T-helper 2 cell treated with Interferon-gamma antibody and Interleukin-4, amounts not matched to agents 5 μg/mL and 100 μg/mL, for 36 hours (primary cell): Measurements from ENCODE around the gene TM9SF3.

Experiments
- DNase-seq: peaks from one replicate; pipeline ENCODE4 v3.0.0; 2021; ENCODE audit warnings: low spot score
- H3K27ac Mint-ChIP-seq: one replicate; pipeline ENCODE4 v1.8.0; 2021; ENCODE audit warnings: mild to moderate bottlenecking, mixed read lengths
- H3K27me3 Mint-ChIP-seq: one replicate; pipeline ENCODE4 v1.8.0; 2021; ENCODE audit warnings: low read depth, mixed read lengths
- H3K36me3 Mint-ChIP-seq: one replicate; pipeline ENCODE4 v1.8.0; 2021; ENCODE audit warnings: low read depth, mixed read lengths
- H3K4me1 Mint-ChIP-seq: one replicate; pipeline ENCODE4 v1.8.0; 2021; ENCODE audit warnings: low read depth, mixed read lengths
- H3K4me3 Mint-ChIP-seq: one replicate; pipeline ENCODE4 v1.8.0; 2022; ENCODE audit warnings: mild to moderate bottlenecking, moderate library complexity, mixed read lengths
- H3K9me3 Mint-ChIP-seq: one replicate; pipeline ENCODE4 v1.8.0; 2021; ENCODE audit warnings: mixed read lengths

The TM9SF3 gene

DNA sequence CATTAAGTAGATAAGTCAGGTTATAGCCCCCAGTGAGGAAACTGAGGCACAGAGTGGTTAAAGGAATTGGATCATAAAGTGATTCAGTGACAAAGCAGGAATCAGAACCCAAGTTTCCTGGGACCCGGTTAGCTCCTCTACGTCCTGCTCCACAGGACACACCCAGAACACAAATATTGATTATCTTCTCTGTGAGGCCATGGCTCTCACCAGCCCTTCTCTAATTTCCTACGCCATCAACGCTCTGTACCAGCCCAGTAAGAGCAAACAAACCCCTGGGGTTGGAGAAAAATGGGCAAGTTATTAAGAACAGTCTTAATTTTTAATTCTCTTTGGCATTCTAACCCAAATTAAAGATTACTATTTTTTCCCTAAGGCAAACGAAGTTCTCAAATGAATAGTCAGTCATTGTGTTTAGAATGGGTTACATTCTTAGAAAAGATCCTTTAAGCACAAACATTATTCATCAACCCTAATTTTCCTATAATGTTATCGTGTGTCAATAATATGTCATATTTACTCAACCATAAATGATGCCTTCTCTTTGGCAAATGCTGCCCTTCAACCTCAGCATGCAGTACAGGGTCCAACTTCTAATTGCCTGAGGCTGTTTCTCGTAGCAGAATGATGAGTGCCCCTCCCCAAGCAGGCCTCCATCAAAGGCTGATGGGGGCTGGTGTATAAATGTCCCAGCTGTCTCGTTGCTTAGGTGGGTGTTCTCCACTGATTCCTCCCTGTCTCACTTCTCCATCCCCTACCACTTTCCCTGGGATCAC is 25.4 kb upstream of the TM9SF3 start:
- peaks cover 2% of the 10 kb centered on the region for H3K27me3 Mint-ChIP-seq
- no peak overlapping the region for H3K4me3 Mint-ChIP-seq

DNA sequence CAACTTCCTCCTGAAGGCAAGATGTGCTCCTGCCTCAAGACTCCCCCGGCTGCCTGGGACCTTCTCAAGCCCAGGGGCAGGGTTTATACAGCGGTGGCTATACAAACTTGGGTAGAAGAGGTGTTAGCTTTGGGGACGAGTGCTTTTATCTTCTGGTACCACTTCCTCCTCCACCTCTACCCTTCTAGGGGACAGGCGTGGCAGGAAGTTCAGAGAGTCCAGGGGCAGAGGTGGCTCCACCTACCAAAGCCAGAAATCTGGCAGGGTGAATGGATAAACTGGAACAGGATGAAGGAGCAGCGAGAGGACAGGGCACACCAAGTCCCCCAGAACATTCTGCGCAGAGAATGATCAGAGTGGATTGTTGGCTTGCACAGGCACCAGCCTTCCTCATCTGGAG is 24.0 kb upstream of the TM9SF3 start:
- no peak for DNase-seq
- Mint-ChIP-seq H3K27me3 (peaks cover 8% of the 10 kb centered on the region), H3K9me3 (no peaks in the 10 kb centered on the region), H3K4me1 (peaks cover 3% of the 10 kb centered on the region), H3K27ac (no peak overlapping the region), H3K4me3 (no peak overlapping the region), H3K36me3 (no peaks in the 10 kb centered on the region)

More for the DNA sequence above, 25.4 kb upstream of the TM9SF3 start:
- Mint-ChIP-seq H3K27ac (no peak overlapping the region), H3K36me3 (no peaks in the 10 kb centered on the region), H3K4me1 (peaks cover 3% of the 10 kb centered on the region), H3K9me3 (no peaks in the 10 kb centered on the region)
- no peak for DNase-seq

DNA sequence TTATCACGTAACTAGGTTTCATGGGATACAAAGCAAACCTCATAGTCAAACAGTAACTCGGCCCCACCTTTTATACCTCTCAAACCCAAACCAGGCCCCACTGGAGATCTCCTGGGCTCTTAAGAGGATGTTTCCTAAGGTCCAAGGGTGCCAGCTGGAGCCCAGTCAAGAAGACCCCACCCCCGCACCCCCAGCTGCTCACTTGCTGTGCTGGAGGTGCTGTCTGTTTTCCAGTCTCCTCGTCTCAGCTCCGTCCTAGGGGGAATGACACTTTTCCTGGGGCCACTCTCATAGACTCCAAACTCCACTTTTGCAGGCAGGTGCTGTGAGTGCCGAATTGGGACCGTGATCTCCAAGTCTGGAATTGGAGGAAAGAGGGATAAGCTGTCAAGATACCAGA is 22.7 kb upstream of the TM9SF3 start:
- Mint-ChIP-seq H3K36me3 (no peaks in the 10 kb centered on the region), H3K9me3 (no peaks in the 10 kb centered on the region), H3K27me3 (peaks cover 8% of the 10 kb centered on the region), H3K4me1 (peaks cover 3% of the 10 kb centered on the region), H3K27ac (no peak overlapping the region), H3K4me3 (no peak overlapping the region)
- no peak for DNase-seq

DNA sequence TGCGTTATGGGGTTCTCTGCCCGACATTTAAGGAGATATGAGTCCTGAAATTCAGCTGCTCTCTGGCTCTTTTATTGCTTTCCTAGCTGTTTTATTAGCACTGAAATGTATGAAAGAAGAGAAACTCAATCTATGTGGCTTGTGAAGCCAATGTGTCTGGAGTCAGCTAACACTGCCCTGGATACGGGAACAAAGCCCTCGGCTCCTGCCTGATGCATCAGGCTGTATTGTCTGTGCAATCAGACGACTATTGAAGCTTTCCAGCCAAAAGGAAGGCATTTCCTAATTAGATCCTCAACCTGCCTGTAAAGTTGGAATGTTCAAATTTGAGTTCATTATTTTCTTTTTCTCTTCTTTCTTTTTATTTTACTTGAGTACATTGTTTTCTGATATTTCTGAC is 22.0 kb upstream of the TM9SF3 start:
- H3K27me3 Mint-ChIP-seq: peaks cover 8% of the 10 kb centered on the region
- no peaks in the 10 kb centered on the region for H3K9me3 Mint-ChIP-seq
- no peak overlapping the region for H3K4me3 Mint-ChIP-seq
- H3K27ac Mint-ChIP-seq: no peak overlapping the region
- no peak for DNase-seq
- no peaks in the 10 kb centered on the region for H3K36me3 Mint-ChIP-seq
- peaks cover 3% of the 10 kb centered on the region for H3K4me1 Mint-ChIP-seq

DNA sequence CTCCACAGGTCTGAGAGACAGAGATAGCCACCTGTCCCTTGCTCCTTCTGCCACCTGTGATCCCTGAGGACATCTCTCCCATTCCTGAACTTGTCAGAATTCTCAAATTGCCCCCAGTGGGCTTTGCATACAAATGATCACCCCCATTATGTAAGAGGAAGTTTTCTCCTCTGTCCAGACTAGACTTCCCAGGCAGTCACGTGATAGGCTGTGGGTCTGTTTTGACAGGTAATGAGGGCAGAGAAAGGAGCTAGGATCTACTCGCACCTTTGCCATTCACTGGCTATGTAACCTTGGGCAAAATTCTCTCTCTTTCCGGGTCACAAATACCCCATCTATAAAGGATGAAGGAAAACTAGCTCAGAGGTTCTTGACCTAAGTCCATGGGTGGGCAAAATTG is 21.4 kb upstream of the TM9SF3 start:
- H3K4me3 Mint-ChIP-seq: no peak overlapping the region
- H3K27ac Mint-ChIP-seq: no peak overlapping the region
- H3K36me3 Mint-ChIP-seq: no peaks in the 10 kb centered on the region
- H3K9me3 Mint-ChIP-seq: no peaks in the 10 kb centered on the region
- peaks cover 3% of the 10 kb centered on the region for H3K4me1 Mint-ChIP-seq
- H3K27me3 Mint-ChIP-seq: peaks cover 8% of the 10 kb centered on the region
- DNase-seq: no peak

DNA sequence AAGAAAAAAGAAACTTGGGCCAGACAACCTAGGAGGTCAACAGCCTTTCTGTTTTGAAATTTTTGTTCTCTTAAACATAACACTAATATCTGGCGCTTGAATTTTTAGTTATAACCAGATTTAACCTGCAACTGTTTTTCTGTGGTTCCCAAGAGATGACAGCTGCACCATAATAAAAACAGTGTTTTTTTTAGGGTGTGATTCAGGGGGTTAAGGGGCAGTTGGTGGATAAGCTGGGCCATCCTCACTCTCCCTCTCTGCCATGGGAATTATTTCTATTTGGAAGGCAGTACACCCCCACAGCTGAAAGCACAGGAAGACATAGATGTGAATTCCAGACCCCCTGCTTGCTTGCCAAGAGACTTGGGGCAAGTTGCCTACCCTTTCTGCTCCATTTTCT is 20.1 kb upstream of the TM9SF3 start:
- Mint-ChIP-seq H3K27me3 (peaks cover 8% of the 10 kb centered on the region), H3K27ac (no peak overlapping the region), H3K9me3 (no peaks in the 10 kb centered on the region), H3K4me3 (no peak overlapping the region), H3K4me1 (peaks cover 3% of the 10 kb centered on the region), H3K36me3 (no peaks in the 10 kb centered on the region)
- no peak for DNase-seq

DNA sequence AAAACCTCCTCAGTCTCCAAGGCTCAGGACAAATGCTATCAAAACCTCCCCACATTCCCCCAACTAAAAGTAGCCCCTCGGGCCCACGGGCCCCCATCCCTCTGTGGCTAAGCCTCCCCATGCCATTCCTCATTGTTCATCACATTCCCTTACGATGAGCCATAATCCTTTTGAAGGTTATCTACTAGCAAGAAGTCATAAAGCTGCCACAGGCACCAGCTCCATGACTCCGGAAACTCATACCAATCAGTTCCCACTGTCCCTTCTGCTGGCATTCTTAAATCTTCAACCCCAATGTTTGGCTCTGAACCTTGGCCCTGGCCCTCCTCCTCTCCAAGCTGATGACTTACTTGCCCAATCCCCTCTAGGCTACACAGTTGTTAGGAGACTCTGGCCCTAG is 19.4 kb upstream of the TM9SF3 start:
- Mint-ChIP-seq H3K36me3 (no peaks in the 10 kb centered on the region), H3K27ac (no peak overlapping the region)

DNA sequence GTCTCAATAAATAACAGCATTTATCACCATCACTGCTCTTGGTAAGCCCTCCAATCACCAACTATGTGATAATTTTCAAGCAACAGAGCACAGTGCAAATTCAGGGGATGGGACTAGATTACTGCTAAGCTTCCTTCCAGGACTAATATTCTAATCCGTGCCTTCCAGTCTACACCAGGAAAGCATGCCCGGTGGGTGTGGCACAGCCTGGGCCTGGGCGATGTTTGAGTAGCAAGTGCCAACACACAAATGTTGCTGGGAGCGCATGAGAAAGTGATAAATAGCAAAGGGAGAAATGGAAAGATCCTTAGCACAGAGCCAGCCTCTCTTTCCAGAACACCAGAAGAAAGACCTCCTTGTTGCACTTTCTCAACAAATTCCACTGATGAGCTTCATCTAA is 13.5 kb upstream of the TM9SF3 start:
- Mint-ChIP-seq H3K27ac (no peak overlapping the region), H3K4me1 (no peaks in the 10 kb centered on the region), H3K27me3 (peaks cover 8% of the 10 kb centered on the region), H3K36me3 (no peaks in the 10 kb centered on the region), H3K9me3 (no peaks in the 10 kb centered on the region), H3K4me3 (no peak overlapping the region)
- DNase-seq: no peak

More for the DNA sequence above, 19.4 kb upstream of the TM9SF3 start:
- H3K27me3 Mint-ChIP-seq: peaks cover 8% of the 10 kb centered on the region
- no peak for DNase-seq
- H3K4me3 Mint-ChIP-seq: no peak overlapping the region
- no peaks in the 10 kb centered on the region for H3K9me3 Mint-ChIP-seq
- H3K4me1 Mint-ChIP-seq: peaks cover 3% of the 10 kb centered on the region

DNA sequence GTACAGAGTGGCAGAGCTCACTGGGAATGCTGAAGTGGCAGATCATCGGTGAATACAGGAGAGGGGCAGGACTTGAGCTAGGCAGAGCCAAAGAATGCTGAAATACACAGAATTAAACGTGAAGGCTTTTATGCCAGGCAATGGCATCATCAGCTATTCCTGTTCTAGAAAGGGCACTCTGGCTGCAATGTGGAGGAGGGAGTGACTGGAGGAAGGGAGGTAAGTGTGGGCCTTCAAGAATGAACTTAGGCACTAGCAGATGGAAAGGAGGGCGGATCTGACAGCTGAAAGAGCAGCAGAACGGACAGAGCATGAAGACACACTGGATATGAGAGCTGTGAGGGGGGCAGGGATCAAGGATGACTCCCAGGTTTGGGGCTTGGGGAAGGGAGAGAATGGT is 12.0 kb upstream of the TM9SF3 start:
- H3K4me1 Mint-ChIP-seq: no peaks in the 10 kb centered on the region
- H3K27ac Mint-ChIP-seq: no peak overlapping the region
- no peak for DNase-seq
- no peak overlapping the region for H3K4me3 Mint-ChIP-seq
- H3K27me3 Mint-ChIP-seq: peaks cover 9% of the 10 kb centered on the region
- no peaks in the 10 kb centered on the region for H3K9me3 Mint-ChIP-seq
- peaks cover 2% of the 10 kb centered on the region for H3K36me3 Mint-ChIP-seq

DNA sequence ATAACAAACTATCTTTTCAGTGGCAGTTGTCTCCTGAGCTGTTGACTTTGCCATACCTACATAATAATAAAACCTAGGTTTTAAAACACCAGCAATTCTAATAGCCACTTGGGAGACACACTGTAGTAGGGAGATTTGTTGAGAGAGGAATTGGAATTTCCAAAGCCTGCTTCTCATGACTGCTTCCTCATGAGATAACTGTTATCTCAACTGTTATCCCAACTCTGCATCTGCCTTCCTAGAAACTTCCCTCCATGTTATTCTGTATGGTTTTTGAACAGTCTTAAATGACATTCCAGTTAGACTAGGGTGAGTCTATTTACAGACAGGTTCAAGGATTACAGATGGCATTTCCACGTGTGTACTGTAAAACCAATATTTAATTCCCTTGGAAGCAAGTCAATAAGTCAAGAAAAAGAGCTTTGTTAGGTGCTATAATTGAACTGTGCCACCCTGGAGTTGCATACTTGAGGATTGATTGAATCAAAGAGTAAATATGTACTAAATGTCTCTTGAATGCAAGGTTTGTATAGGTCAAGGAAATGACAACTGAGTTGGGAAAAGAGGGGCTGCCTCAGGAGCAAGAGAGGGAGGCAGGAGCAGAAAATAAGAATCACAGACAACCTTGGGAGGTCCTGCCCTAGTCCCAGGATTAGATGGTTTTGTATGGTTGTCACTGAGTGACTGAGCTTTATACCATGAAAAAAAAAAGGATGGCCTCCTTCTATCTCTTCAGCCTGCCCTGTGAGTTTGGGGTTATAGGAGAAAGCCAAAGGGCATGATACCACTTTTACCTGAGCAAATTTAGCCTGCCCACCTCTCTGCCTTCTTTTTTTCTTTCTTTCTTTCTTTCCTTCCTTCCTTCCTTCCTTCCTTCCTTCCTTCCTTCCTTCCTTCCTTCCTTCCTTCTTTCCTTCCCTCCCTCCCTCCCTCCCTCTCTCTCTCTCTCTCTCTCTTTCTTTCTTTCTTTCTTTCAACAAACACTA is 9.9 kb upstream of the TM9SF3 start:
- Mint-ChIP-seq H3K4me1 (peaks cover 4% of the 10 kb centered on the region), H3K36me3 (peaks cover 2% of the 10 kb centered on the region), H3K9me3 (no peaks in the 10 kb centered on the region), H3K27me3 (peaks cover 12% of the 10 kb centered on the region), H3K4me3 (no peak overlapping the region), H3K27ac (no peak overlapping the region)
- DNase-seq: no peak

DNA sequence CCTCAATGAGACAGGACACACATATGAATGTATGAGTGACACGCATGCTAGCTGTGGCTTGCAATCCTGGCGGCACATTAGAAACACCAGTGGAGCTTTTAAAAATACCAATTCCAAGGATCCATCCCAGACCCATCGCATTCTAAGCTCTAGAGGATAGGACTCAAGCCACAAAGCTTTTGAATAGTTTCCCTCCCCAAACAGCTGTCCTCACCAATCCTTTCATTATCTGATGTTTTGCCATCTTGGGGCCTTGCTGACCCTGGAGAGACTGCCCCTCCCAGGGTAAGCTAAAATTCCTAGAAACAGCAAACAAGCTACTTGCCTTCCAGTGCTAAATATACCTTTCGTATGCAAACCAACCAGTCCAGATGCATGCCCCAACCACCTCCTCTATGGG is 8.9 kb upstream of the TM9SF3 start:
- H3K27ac Mint-ChIP-seq: no peak overlapping the region
- H3K9me3 Mint-ChIP-seq: no peaks in the 10 kb centered on the region
- H3K36me3 Mint-ChIP-seq: peaks cover 2% of the 10 kb centered on the region
- no peak overlapping the region for H3K4me3 Mint-ChIP-seq
- peaks cover 7% of the 10 kb centered on the region for H3K4me1 Mint-ChIP-seq
- H3K27me3 Mint-ChIP-seq: peaks cover 18% of the 10 kb centered on the region
- DNase-seq: no peak

DNA sequence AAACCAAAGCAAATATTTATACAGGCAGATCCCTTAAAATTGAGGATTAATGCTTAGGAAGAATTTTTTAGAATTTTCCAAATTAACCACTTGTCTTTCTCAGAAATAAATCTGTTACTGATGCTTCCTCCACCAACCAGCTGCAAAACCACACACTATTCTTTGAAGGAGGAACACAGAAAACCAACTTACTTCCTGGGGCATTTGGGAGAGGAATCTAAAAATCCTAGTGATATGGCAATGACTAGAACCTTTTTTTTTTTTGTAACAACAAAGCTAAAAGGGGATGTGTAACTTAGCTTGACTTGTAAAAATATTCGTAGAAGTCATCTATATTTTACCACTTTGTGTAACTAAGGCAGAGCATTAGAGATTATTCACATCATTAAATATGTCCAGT is 5.1 kb upstream of the TM9SF3 start:
- H3K27ac Mint-ChIP-seq: no peak overlapping the region
- DNase-seq: no peak
- peaks cover 12% of the 10 kb centered on the region for H3K4me1 Mint-ChIP-seq
- no peak overlapping the region for H3K4me3 Mint-ChIP-seq
- H3K36me3 Mint-ChIP-seq: peaks cover 2% of the 10 kb centered on the region
- H3K9me3 Mint-ChIP-seq: no peaks in the 10 kb centered on the region
- peaks cover 15% of the 10 kb centered on the region for H3K27me3 Mint-ChIP-seq

DNA sequence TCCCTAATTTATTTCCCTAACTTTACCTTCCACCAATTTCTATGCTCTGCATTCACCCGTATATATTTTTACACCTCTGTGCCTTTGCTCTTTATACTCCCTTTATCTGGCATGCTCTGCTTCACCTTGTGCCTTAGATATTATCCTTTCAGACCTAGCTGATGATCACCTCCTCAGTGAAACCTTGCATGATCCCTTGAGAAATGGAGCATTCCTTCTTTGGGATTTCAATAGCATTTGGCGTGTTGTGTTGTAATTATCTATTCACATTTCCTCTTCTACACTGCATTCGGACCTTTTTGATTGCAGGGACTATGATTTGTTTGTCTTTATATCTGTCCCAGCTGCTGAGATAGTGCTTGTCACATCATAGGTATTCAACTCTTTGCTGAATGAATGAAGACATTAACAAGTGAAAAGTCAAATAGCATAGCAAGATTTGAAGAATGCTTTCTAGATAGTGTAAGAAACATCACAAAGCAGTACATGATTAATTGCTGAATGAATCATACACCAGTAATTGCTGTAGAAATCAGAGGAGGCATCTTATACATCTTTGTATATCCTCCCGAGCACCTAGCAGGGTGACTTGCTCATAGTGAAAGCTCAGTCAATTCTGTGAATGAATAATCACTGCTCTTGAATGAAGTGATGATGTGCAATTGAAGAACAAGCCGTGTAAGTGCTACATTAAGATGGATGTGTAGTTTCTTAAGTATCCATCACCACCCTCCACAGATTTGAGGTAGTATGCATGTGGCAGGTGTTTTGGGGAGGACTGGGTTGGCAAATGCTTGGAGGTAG is 2.0 kb upstream of the TM9SF3 start:
- no peak overlapping the region for H3K4me3 Mint-ChIP-seq
- peaks cover 12% of the 10 kb centered on the region for H3K27me3 Mint-ChIP-seq
- H3K36me3 Mint-ChIP-seq: peaks cover 10% of the 10 kb centered on the region
- no peaks in the 10 kb centered on the region for H3K9me3 Mint-ChIP-seq
- H3K4me1 Mint-ChIP-seq: peaks cover 23% of the 10 kb centered on the region
- H3K27ac Mint-ChIP-seq: no peak overlapping the region
- DNase-seq: peak; percentile 58
